HG03521 (cell line): ENCODE results near the gene DGKQ.
"Not testable (repeated sequence)": the region's sequence is repeated elsewhere in the genome, so short reads cannot be mapped to it uniquely, and the experiment has no call there.

Experiments
- ATAC-seq: cut with Tn5 transposase; IDR thresholded peaks from one replicate; pipeline ENCODE4 v1.9.1; 2021; ENCODE audit warnings: mild to moderate bottlenecking, moderate library complexity; ENCODE audit not compliant: unreplicated experiment

Gene DGKQ

GRCh38 chr4:952881-953573, 20.3 kb downstream of the DGKQ start:
- ATAC-seq = no peak

- ATAC-seq = no peak
These were observed 21.5 kb downstream of the DGKQ start for GRCh38 chr4:951594-952468.

GRCh38 chr4:951186-951585, 22.2 kb downstream of the DGKQ start:
- ATAC-seq = no peak

- no peak for ATAC-seq
These were observed 23.0 kb downstream of the DGKQ start for GRCh38 chr4:950136-951020.

GRCh38 chr4:949656-950055, 23.7 kb downstream of the DGKQ start:
- ATAC-seq = no peak

GRCh38 chr4:948936-949300, 24.5 kb downstream of the DGKQ start:
- ATAC-seq = no peak

GRCh38 chr4:948101-948935, 25.1 kb downstream of the DGKQ start:
- no peak for ATAC-seq

GRCh38 chr4:947491-947971, 25.8 kb downstream of the DGKQ start:
- no peak for ATAC-seq

- no peak for ATAC-seq
These were observed 26.6 kb downstream of the DGKQ start for GRCh38 chr4:946517-947471.

- ATAC-seq = no peak
These were observed 27.3 kb downstream of the DGKQ start for GRCh38 chr4:946103-946450.

- ATAC-seq = no peak
These were observed 27.9 kb downstream of the DGKQ start for GRCh38 chr4:945274-946102.

- not testable (repeated sequence) for ATAC-seq
These were observed 33.9 kb downstream of the DGKQ start for GRCh38 chr4:939508-939907.

GRCh38 chr4:932713-933070, 40.7 kb downstream of the DGKQ start:
- ATAC-seq = no peak

- peak; percentile 89 for ATAC-seq
These were observed 41.2 kb downstream of the DGKQ start, which contains the start of the genes GAK and TMEM175 for GRCh38 chr4:931960-932712. TSS of gene GAK (minus strand) at chr4:932316. CDS start at chr4:932187, 129 bp downstream. TSS of gene TMEM175 (plus strand) at chr4:932460. CDS start at chr4:947740, 15,280 bp downstream.

- ATAC-seq = peak; percentile 8
These were observed 42.0 kb downstream of the DGKQ start for GRCh38 chr4:931194-931959.

GRCh38 chr4:930827-931193, 42.6 kb downstream of the DGKQ start:
- no peak for ATAC-seq

- no peak for ATAC-seq
These were observed 43.3 kb downstream of the DGKQ start for GRCh38 chr4:930028-930551.
